SK-N-MC (cell line): ENCODE data around the gene PRKG1.

Source experiments
- EZH2 ChIP-seq: fragments of 200-600 bp; sonication (generic); IDR thresholded peaks from one replicate; pipeline ENCODE4 v1.6.1; 2017; ENCODE audit warnings: antibody characterized with exemption
- FOXP2 ChIP-seq: optimal IDR thresholded peaks from 2 replicates; pipeline ENCODE3; 2011; ENCODE audit warnings: mild to moderate bottlenecking, moderate library complexity; ENCODE audit not compliant: insufficient read depth; ENCODE audit errors: extremely low read length, control extremely low read depth
- POLR2AphosphoS5 ChIP-seq: IDR thresholded peaks from 2 replicates; pipeline ENCODE4 v1.6.1; 2012; ENCODE audit warnings: mild to moderate bottlenecking, low read depth, low read length, borderline replicate concordance

DNA sequence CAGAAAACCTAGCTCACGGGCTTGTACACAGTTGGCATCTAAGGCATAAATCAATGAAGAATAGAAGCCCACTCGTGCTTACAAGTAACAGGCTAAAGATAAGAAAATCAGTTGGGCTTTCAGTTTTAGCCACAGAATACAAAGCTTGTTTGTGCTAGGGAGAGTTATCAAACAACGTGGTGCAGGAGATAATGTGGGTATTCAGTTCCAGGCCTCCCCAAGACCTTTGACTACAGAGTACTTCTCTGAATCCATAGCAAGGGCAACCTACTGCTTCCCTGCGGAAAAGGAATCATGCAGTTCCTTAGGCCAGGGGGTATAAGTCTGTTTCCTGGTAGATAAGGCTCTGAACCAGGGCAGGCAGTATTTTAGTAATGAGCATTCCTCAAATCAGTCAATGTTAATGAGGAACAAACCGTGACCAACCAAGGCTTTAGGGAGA is 844.6 kb downstream of the PRKG1 start:
- no peak for TF ChIP-seq EZH2
- no peak for TF ChIP-seq POLR2AphosphoS5
- no peak for TF ChIP-seq FOXP2
